ENCODE results near the gene ARHGAP44.
A peak's percentile ranks its signal among the peaks of the same experiment; 100 is the strongest.

ARHGAP44 gene

GRCh38 chr17:12769981-12770380 lies 19.3 kb upstream of the ARHGAP44 start:
- no peak overlapping the region for H3K4me3 ChIP-seq (ENCODE audit: low read length in 2 of 2)
- H3K9ac ChIP-seq (ENCODE audit: low read depth in 1 of 2, low read length in 2 of 2) = no peak overlapping the region
- no peaks in the 10 kb centered on the region for H3K9me3 ChIP-seq (ENCODE audit: control insufficient read depth in 2 of 2, low read length in 2 of 2)
- H3K36me3 ChIP-seq (ENCODE audit: control insufficient read depth in 2 of 2, insufficient read depth in 2 of 2, low read length in 2 of 2) = no peaks in the 10 kb centered on the region
- H3K27me3 ChIP-seq (ENCODE audit: control insufficient read depth in 2 of 2, insufficient read depth in 2 of 2, low read length in 2 of 2) = no peaks in the 10 kb centered on the region
- no peak overlapping the region for H3K27ac ChIP-seq (ENCODE audit: low read depth in 2 of 2, low read length in 2 of 2)
- no peaks in the 10 kb centered on the region for H3K4me1 ChIP-seq (ENCODE audit: control insufficient read depth in 2 of 2, insufficient read depth in 2 of 2, low read length in 2 of 2)

- no peaks in the 10 kb centered on the region for H3K4me1 ChIP-seq (ENCODE audit: control insufficient read depth in 2 of 2, insufficient read depth in 2 of 2, low read length in 2 of 2)
- no peak overlapping the region for H3K9ac ChIP-seq (ENCODE audit: low read depth in 1 of 2, low read length in 2 of 2)
- H3K36me3 ChIP-seq (ENCODE audit: control insufficient read depth in 2 of 2, insufficient read depth in 2 of 2, low read length in 2 of 2) = no peaks in the 10 kb centered on the region
- no peak overlapping the region for H3K27ac ChIP-seq (ENCODE audit: low read depth in 2 of 2, low read length in 2 of 2)
- no peaks in the 10 kb centered on the region for H3K9me3 ChIP-seq (ENCODE audit: control insufficient read depth in 2 of 2, low read length in 2 of 2)
- H3K4me3 ChIP-seq (ENCODE audit: low read length in 2 of 2) = no peak overlapping the region
- H3K27me3 ChIP-seq (ENCODE audit: control insufficient read depth in 2 of 2, insufficient read depth in 2 of 2, low read length in 2 of 2) = no peaks in the 10 kb centered on the region
Measured at GRCh38 chr17:12773153-12773552, 16.1 kb upstream of the ARHGAP44 start.

GRCh38 chr17:12789075-12789480 lies 220 bp upstream of the ARHGAP44 start:
- peaks cover 12 to 20% of the 10 kb centered on the region in 2 donors for H3K4me1 ChIP-seq (ENCODE audit: control insufficient read depth in 2 of 2, insufficient read depth in 2 of 2, low read length in 2 of 2)
- peak overlapping the region; percentile 82 to 84 for H3K4me3 ChIP-seq (ENCODE audit: low read length in 2 of 2)
- peak overlapping the region in 1 of 2 donors; percentile 77 for H3K9ac ChIP-seq (ENCODE audit: low read depth in 1 of 2, low read length in 2 of 2)
- no peaks in the 10 kb centered on the region for H3K9me3 ChIP-seq (ENCODE audit: control insufficient read depth in 2 of 2, low read length in 2 of 2)
- no peaks in the 10 kb centered on the region for H3K36me3 ChIP-seq (ENCODE audit: control insufficient read depth in 2 of 2, insufficient read depth in 2 of 2, low read length in 2 of 2)
- no peaks in the 10 kb centered on the region for H3K27me3 ChIP-seq (ENCODE audit: control insufficient read depth in 2 of 2, insufficient read depth in 2 of 2, low read length in 2 of 2)
- H3K27ac ChIP-seq (ENCODE audit: low read depth in 2 of 2, low read length in 2 of 2) = no peak overlapping the region

GRCh38 chr17:12790249-12791106 lies 1.2 kb downstream of the ARHGAP44 start:
- H3K9me3 ChIP-seq (ENCODE audit: control insufficient read depth in 2 of 2, low read length in 2 of 2) = no peaks in the 10 kb centered on the region
- H3K9ac ChIP-seq (ENCODE audit: low read depth in 1 of 2, low read length in 2 of 2) = peak overlapping the region; percentile 58 to 77
- H3K4me1 ChIP-seq (ENCODE audit: control insufficient read depth in 2 of 2, insufficient read depth in 2 of 2, low read length in 2 of 2) = peaks cover 12 to 20% of the 10 kb centered on the region in 2 donors
- H3K4me3 ChIP-seq (ENCODE audit: low read length in 2 of 2) = peak overlapping the region; percentile 82 to 84
- peak overlapping the region; percentile 53 to 65 for H3K27ac ChIP-seq (ENCODE audit: low read depth in 2 of 2, low read length in 2 of 2)
- no peaks in the 10 kb centered on the region for H3K36me3 ChIP-seq (ENCODE audit: control insufficient read depth in 2 of 2, insufficient read depth in 2 of 2, low read length in 2 of 2)
- H3K27me3 ChIP-seq (ENCODE audit: control insufficient read depth in 2 of 2, insufficient read depth in 2 of 2, low read length in 2 of 2) = no peaks in the 10 kb centered on the region

- H3K4me1 ChIP-seq (ENCODE audit: control insufficient read depth in 2 of 2, insufficient read depth in 2 of 2, low read length in 2 of 2) = peaks cover 12 to 20% of the 10 kb centered on the region in 2 donors
- H3K9ac ChIP-seq (ENCODE audit: low read depth in 1 of 2, low read length in 2 of 2) = no peak overlapping the region
- H3K27ac ChIP-seq (ENCODE audit: low read depth in 2 of 2, low read length in 2 of 2) = no peak overlapping the region
- no peaks in the 10 kb centered on the region for H3K9me3 ChIP-seq (ENCODE audit: control insufficient read depth in 2 of 2, low read length in 2 of 2)
- no peaks in the 10 kb centered on the region for H3K36me3 ChIP-seq (ENCODE audit: control insufficient read depth in 2 of 2, insufficient read depth in 2 of 2, low read length in 2 of 2)
- H3K27me3 ChIP-seq (ENCODE audit: control insufficient read depth in 2 of 2, insufficient read depth in 2 of 2, low read length in 2 of 2) = no peaks in the 10 kb centered on the region
- no peak overlapping the region for H3K4me3 ChIP-seq (ENCODE audit: low read length in 2 of 2)
Measured at GRCh38 chr17:12794919-12795532, 5.7 kb downstream of the ARHGAP44 start.

- no peaks in the 10 kb centered on the region for H3K9me3 ChIP-seq (ENCODE audit: control insufficient read depth in 2 of 2, low read length in 2 of 2)
- no peak overlapping the region for H3K27ac ChIP-seq (ENCODE audit: low read depth in 2 of 2, low read length in 2 of 2)
- H3K4me3 ChIP-seq (ENCODE audit: low read length in 2 of 2) = no peak overlapping the region
- H3K4me1 ChIP-seq (ENCODE audit: control insufficient read depth in 2 of 2, insufficient read depth in 2 of 2, low read length in 2 of 2) = peaks cover 0 to 3% of the 10 kb centered on the region in 2 donors
- H3K36me3 ChIP-seq (ENCODE audit: control insufficient read depth in 2 of 2, insufficient read depth in 2 of 2, low read length in 2 of 2) = no peaks in the 10 kb centered on the region
- H3K9ac ChIP-seq (ENCODE audit: low read depth in 1 of 2, low read length in 2 of 2) = no peak overlapping the region
- H3K27me3 ChIP-seq (ENCODE audit: control insufficient read depth in 2 of 2, insufficient read depth in 2 of 2, low read length in 2 of 2) = no peaks in the 10 kb centered on the region
Measured at GRCh38 chr17:12800855-12801365, 11.6 kb downstream of the ARHGAP44 start.

GRCh38 chr17:12806630-12807029 lies 17.3 kb downstream of the ARHGAP44 start:
- peaks cover 0 to 3% of the 10 kb centered on the region in 2 donors for H3K9me3 ChIP-seq (ENCODE audit: control insufficient read depth in 2 of 2, low read length in 2 of 2)
- no peaks in the 10 kb centered on the region for H3K27me3 ChIP-seq (ENCODE audit: control insufficient read depth in 2 of 2, insufficient read depth in 2 of 2, low read length in 2 of 2)
- no peaks in the 10 kb centered on the region for H3K36me3 ChIP-seq (ENCODE audit: control insufficient read depth in 2 of 2, insufficient read depth in 2 of 2, low read length in 2 of 2)
- no peak overlapping the region for H3K27ac ChIP-seq (ENCODE audit: low read depth in 2 of 2, low read length in 2 of 2)
- H3K4me1 ChIP-seq (ENCODE audit: control insufficient read depth in 2 of 2, insufficient read depth in 2 of 2, low read length in 2 of 2) = no peaks in the 10 kb centered on the region
- H3K4me3 ChIP-seq (ENCODE audit: low read length in 2 of 2) = no peak overlapping the region
- H3K9ac ChIP-seq (ENCODE audit: low read depth in 1 of 2, low read length in 2 of 2) = no peak overlapping the region

- Histone ChIP-seq H3K9ac (ENCODE audit: low read depth in 1 of 2, low read length in 2 of 2) (no peak overlapping the region), H3K4me3 (ENCODE audit: low read length in 2 of 2) (no peak overlapping the region), H3K4me1 (ENCODE audit: control insufficient read depth in 2 of 2, insufficient read depth in 2 of 2, low read length in 2 of 2) (peaks cover 0 to 2% of the 10 kb centered on the region in 2 donors), H3K27me3 (ENCODE audit: control insufficient read depth in 2 of 2, insufficient read depth in 2 of 2, low read length in 2 of 2) (no peaks in the 10 kb centered on the region), H3K27ac (ENCODE audit: low read depth in 2 of 2, low read length in 2 of 2) (no peak overlapping the region), H3K9me3 (ENCODE audit: control insufficient read depth in 2 of 2, low read length in 2 of 2) (peaks cover 0 to 3% of the 10 kb centered on the region in 2 donors), H3K36me3 (ENCODE audit: control insufficient read depth in 2 of 2, insufficient read depth in 2 of 2, low read length in 2 of 2) (no peaks in the 10 kb centered on the region)
Measured at GRCh38 chr17:12808723-12809122, 19.4 kb downstream of the ARHGAP44 start.

GRCh38 chr17:12812877-12813276 lies 23.6 kb downstream of the ARHGAP44 start:
- Histone ChIP-seq H3K27me3 (ENCODE audit: control insufficient read depth in 2 of 2, insufficient read depth in 2 of 2, low read length in 2 of 2) (no peaks in the 10 kb centered on the region), H3K9ac (ENCODE audit: low read depth in 1 of 2, low read length in 2 of 2) (no peak overlapping the region), H3K4me3 (ENCODE audit: low read length in 2 of 2) (no peak overlapping the region), H3K4me1 (ENCODE audit: control insufficient read depth in 2 of 2, insufficient read depth in 2 of 2, low read length in 2 of 2) (peaks cover 9 to 21% of the 10 kb centered on the region in 2 donors), H3K27ac (ENCODE audit: low read depth in 2 of 2, low read length in 2 of 2) (no peak overlapping the region), H3K9me3 (ENCODE audit: control insufficient read depth in 2 of 2, low read length in 2 of 2) (peaks cover 0 to 3% of the 10 kb centered on the region in 2 donors), H3K36me3 (ENCODE audit: control insufficient read depth in 2 of 2, insufficient read depth in 2 of 2, low read length in 2 of 2) (no peaks in the 10 kb centered on the region)

GRCh38 chr17:12813664-12814063 lies 24.4 kb downstream of the ARHGAP44 start:
- peaks cover 9 to 21% of the 10 kb centered on the region in 2 donors for H3K4me1 ChIP-seq (ENCODE audit: control insufficient read depth in 2 of 2, insufficient read depth in 2 of 2, low read length in 2 of 2)
- no peak overlapping the region for H3K9ac ChIP-seq (ENCODE audit: low read depth in 1 of 2, low read length in 2 of 2)
- no peak overlapping the region for H3K4me3 ChIP-seq (ENCODE audit: low read length in 2 of 2)
- peaks cover under 1 to 2% of the 10 kb centered on the region in 2 donors for H3K9me3 ChIP-seq (ENCODE audit: control insufficient read depth in 2 of 2, low read length in 2 of 2)
- H3K27me3 ChIP-seq (ENCODE audit: control insufficient read depth in 2 of 2, insufficient read depth in 2 of 2, low read length in 2 of 2) = no peaks in the 10 kb centered on the region
- H3K36me3 ChIP-seq (ENCODE audit: control insufficient read depth in 2 of 2, insufficient read depth in 2 of 2, low read length in 2 of 2) = no peaks in the 10 kb centered on the region
- no peak overlapping the region for H3K27ac ChIP-seq (ENCODE audit: low read depth in 2 of 2, low read length in 2 of 2)
